Measurements from ENCODE around the gene DEFB113.

- TF ChIP-seq NFE2L2 (IDR thresholded peaks at IDR 0.05; ENCODE audit: low read depth, low read length) (no peak), POLR2A (IDR thresholded peaks at IDR 0.05; ENCODE audit: low read depth, low read length) (no peak), USF2 (IDR thresholded peaks at IDR 0.05; ENCODE audit: low read depth, low read length) (no peak), SMC3 (IDR thresholded peaks at IDR 0.05; ENCODE audit: low read depth, low read length) (no peak), FOS (IDR thresholded peaks at IDR 0.05; ENCODE audit: low read depth, low read length) (no peak), RCOR1 (IDR thresholded peaks at IDR 0.05; ENCODE audit: insufficient replicate concordance, low read length) (no peak), MAFK (IDR thresholded peaks at IDR 0.05; ENCODE audit: low read depth, low read length) (no peak), RAD21 (IDR thresholded peaks at IDR 0.05; ENCODE audit: low read length) (no peak), RFX5 (IDR thresholded peaks at IDR 0.05; ENCODE audit: low read depth, low read length) (no peak), CEBPB (IDR thresholded peaks at IDR 0.05; ENCODE audit: low read depth, low read length) (no peak), BHLHE40 (IDR thresholded peaks at IDR 0.05; ENCODE audit: low read depth, low read length) (no peak), CHD1 (IDR thresholded peaks at IDR 0.05; ENCODE audit: low read depth, low read length) (no peak), MAZ (IDR thresholded peaks at IDR 0.05; ENCODE audit: borderline replicate concordance, low read depth, low read length) (no peak)
- TF ChIP-seq, protein P1, sequence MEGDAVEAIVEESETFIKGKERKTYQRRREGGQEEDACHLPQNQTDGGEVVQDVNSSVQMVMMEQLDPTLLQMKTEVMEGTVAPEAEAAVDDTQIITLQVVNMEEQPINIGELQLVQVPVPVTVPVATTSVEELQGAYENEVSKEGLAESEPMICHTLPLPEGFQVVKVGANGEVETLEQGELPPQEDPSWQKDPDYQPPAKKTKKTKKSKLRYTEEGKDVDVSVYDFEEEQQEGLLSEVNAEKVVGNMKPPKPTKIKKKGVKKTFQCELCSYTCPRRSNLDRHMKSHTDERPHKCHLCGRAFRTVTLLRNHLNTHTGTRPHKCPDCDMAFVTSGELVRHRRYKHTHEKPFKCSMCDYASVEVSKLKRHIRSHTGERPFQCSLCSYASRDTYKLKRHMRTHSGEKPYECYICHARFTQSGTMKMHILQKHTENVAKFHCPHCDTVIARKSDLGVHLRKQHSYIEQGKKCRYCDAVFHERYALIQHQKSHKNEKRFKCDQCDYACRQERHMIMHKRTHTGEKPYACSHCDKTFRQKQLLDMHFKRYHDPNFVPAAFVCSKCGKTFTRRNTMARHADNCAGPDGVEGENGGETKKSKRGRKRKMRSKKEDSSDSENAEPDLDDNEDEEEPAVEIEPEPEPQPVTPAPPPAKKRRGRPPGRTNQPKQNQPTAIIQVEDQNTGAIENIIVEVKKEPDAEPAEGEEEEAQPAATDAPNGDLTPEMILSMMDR (conservative IDR thresholded peaks at IDR 0.05; ENCODE audit: low read depth, low read length), result no peak
These were observed 35.9 kb downstream of the DEFB113 start for GRCh38 chr6:49933526-49933925.
